Breast epithelium (tissue), 4 donors: Measurements from ENCODE around the gene LRRC40. TPM values are rescaled to one million over a fixed set of nuclear protein-coding genes. Genes with fewer than 3 reads are reported as not detected.
A peak's percentile ranks its signal among the peaks of the same experiment; 100 is the strongest.

Source experiments
- DNase-seq, 2 donors: peaks; one replicate each; pipeline ENCODE4 v3.0.0-alpha.2; 2019; ENCODE audit warnings: low spot score in 2 of 2
- H3K27ac ChIP-seq, 2 donors: fragments of 200-600 bp; sonication (generic) in 1 of 2; one replicate each; pipeline ENCODE4 v1.5.1; 2016 to 2019; ENCODE audit warnings: mild to moderate bottlenecking in 1 of 2
- H3K27me3 ChIP-seq, 2 donors: fragments of 200-600 bp; sonication (generic) in 1 of 2; one replicate each; pipeline versions ENCODE4 v1.5.1 to v1.6.0; 2017 to 2019; ENCODE audit warnings: control low read depth in 1 of 2, mild to moderate bottlenecking in 1 of 2
- H3K36me3 ChIP-seq: fragments of 200-600 bp; one replicate; pipeline ENCODE4 v1.5.1; 2019
- H3K4me1 ChIP-seq, 2 donors: fragments of 200-600 bp; sonication (generic); one replicate each; pipeline ENCODE4 v1.5.1; 2016 to 2019; ENCODE audit warnings: control low read depth in 1 of 2
- H3K4me3 ChIP-seq, 3 donors: fragments of 200-600 bp; sonication (generic); 1 replicate in 2 of 3; 2 replicates in 1 of 3; pipeline ENCODE4 v1.5.1; 2016 to 2019; ENCODE audit warnings: mild to moderate bottlenecking in 3 of 3, moderate library complexity in 2 of 3
- H3K9me3 ChIP-seq, 2 donors: fragments of 200-600 bp; sonication (generic) in 1 of 2; one replicate each; pipeline ENCODE4 v1.5.1; 2016 to 2019; ENCODE audit warnings: control low read depth in 1 of 2
- POLR2A ChIP-seq: fragments of 450-650 bp; IDR thresholded peaks from one replicate; pipeline ENCODE4 v1.6.1; 2016; ENCODE audit warnings: antibody characterized with exemption, mild to moderate bottlenecking, moderate library complexity
- POLR2AphosphoS5 ChIP-seq, 3 donors: sonication (generic); formaldehyde crosslinking; IDR thresholded peaks; one replicate each; pipeline ENCODE4 v1.6.1; 2017; ENCODE audit warnings: antibody characterized with exemption in 3 of 3
- intact Hi-C: fragments of 100-400 bp; cut with DNase I; formaldehyde crosslinking; loops from one replicate; pipeline ENCODE4 v1.15.1; 2023; ENCODE audit warnings: low total_unique reads
- total RNA-seq, 3 donors: library from RNA; depleted of rRNA; stranded (reverse); fragments of >200 nt; gene quantifications; one replicate each; pipeline ENCODE4 v1.1.0, GENCODE V29; 2016
- TF ChIP-seq, protein P1 (sequence below), 3 donors: fragments of 450-650 bp; IDR thresholded peaks; one replicate each; pipeline ENCODE4 v1.5.1; 2016 to 2017; ENCODE audit warnings: antibody characterized with exemption in 3 of 3, mild to moderate bottlenecking in 3 of 3, moderate library complexity in 3 of 3

Gene LRRC40
- 10 to 100 TPM; 13.9 to 22.1 (median 15.4) TPM for total RNA-seq

- H3K4me3 ChIP-seq = peak within 1 kb of the TSS; percentile 68 to 86 (median 84)
- TF ChIP-seq POLR2A (peak; percentile 66), POLR2AphosphoS5 (IDR thresholded peaks at IDR 0.05) (peak; percentile 88 to 94 (median 92))
- TF ChIP-seq, protein P1, sequence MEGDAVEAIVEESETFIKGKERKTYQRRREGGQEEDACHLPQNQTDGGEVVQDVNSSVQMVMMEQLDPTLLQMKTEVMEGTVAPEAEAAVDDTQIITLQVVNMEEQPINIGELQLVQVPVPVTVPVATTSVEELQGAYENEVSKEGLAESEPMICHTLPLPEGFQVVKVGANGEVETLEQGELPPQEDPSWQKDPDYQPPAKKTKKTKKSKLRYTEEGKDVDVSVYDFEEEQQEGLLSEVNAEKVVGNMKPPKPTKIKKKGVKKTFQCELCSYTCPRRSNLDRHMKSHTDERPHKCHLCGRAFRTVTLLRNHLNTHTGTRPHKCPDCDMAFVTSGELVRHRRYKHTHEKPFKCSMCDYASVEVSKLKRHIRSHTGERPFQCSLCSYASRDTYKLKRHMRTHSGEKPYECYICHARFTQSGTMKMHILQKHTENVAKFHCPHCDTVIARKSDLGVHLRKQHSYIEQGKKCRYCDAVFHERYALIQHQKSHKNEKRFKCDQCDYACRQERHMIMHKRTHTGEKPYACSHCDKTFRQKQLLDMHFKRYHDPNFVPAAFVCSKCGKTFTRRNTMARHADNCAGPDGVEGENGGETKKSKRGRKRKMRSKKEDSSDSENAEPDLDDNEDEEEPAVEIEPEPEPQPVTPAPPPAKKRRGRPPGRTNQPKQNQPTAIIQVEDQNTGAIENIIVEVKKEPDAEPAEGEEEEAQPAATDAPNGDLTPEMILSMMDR (IDR thresholded peaks at IDR 0.05) = no peak
- H3K27me3 ChIP-seq = no peaks in the 10 kb centered on the region
- DNase-seq = peak; percentile 92
- peaks cover 0 to 21% of the 10 kb centered on the region in 2 donors for H3K4me1 ChIP-seq
- H3K36me3 ChIP-seq = no peaks in the 10 kb centered on the region
- H3K9me3 ChIP-seq = no peaks in the 10 kb centered on the region
- H3K27ac ChIP-seq = peak within 1 kb of the TSS; percentile 93 to 95
- intact Hi-C loops = no loop called here
These were observed at the start of gene LRRC40 for GRCh38 chr1:70205434-70206118. Gene LRRC40 (minus strand): TSS chr1:70205579. CDS start chr1:70205540, 39 bp downstream.

DNA sequence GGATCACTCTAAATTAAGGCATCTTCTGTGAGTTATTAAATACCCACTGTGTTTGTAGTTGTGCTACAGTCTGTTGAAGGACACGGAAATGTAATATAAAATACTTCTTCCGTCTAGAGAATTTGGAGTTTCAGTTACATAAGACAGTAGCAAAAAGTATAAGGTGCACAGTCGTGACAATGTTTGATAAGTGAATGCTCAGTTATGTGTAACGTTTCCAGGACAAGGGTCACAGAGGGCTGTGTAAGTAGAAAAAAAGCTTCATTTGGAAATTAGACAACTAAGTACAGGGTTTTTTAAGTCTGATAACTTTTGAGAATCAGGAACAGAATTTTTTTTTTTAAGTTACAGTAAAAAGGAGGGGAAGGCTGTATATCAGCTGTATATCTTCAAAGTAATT lies 43.4 kb upstream of the LRRC40 start:
- no peak overlapping the region for H3K4me3 ChIP-seq
- H3K36me3 ChIP-seq = peaks cover 12% of the 10 kb centered on the region
- TF ChIP-seq, protein P1 (IDR thresholded peaks at IDR 0.05) = no peak
- no peak for TF ChIP-seq POLR2A
- no peak for TF ChIP-seq POLR2AphosphoS5 (IDR thresholded peaks at IDR 0.05)
- intact Hi-C loops = no loop called here
- H3K27me3 ChIP-seq = no peaks in the 10 kb centered on the region
- H3K4me1 ChIP-seq = no peaks in the 10 kb centered on the region
- H3K9me3 ChIP-seq = no peaks in the 10 kb centered on the region
- no peak overlapping the region for H3K27ac ChIP-seq
- DNase-seq = no peak

GRCh38 chr1:70247768-70248167 lies 42.4 kb upstream of the LRRC40 start:
- Histone ChIP-seq H3K4me1 (no peaks in the 10 kb centered on the region), H3K27me3 (no peaks in the 10 kb centered on the region), H3K27ac (no peak overlapping the region), H3K4me3 (no peak overlapping the region), H3K9me3 (no peaks in the 10 kb centered on the region), H3K36me3 (peaks cover 13% of the 10 kb centered on the region)
- no peak for DNase-seq
- intact Hi-C loops = no loop called here
- TF ChIP-seq POLR2AphosphoS5 (IDR thresholded peaks at IDR 0.05) (no peak), POLR2A (no peak)
- TF ChIP-seq, protein P1 (IDR thresholded peaks at IDR 0.05) = no peak

DNA sequence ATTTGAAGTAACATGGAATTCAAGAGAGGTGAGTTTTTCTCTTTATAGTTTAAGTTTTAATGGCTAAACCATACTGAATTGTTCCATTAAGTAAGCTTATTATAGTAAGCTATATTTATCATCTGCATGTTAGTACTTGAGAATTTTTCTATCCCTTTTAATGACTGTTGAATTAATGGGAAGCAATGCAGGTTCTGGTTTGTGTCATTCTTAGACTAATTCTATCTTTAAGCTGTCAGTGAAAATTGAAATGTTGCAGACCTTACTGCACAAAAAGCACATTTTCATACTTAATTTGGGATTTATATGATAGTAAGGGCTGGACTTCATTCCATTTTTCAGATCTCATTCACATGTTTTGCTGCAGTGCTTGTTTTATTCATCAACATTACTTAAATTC lies 41.7 kb upstream of the LRRC40 start:
- Histone ChIP-seq H3K4me1 (no peaks in the 10 kb centered on the region), H3K9me3 (no peaks in the 10 kb centered on the region), H3K27ac (no peak overlapping the region), H3K27me3 (no peaks in the 10 kb centered on the region), H3K36me3 (peaks cover 13% of the 10 kb centered on the region), H3K4me3 (no peak overlapping the region)
- DNase-seq = no peak
- TF ChIP-seq POLR2A (no peak), POLR2AphosphoS5 (IDR thresholded peaks at IDR 0.05) (no peak)
- TF ChIP-seq, protein P1 (IDR thresholded peaks at IDR 0.05) = no peak
- intact Hi-C loops = no loop called here

GRCh38 chr1:70239940-70240339 lies 34.6 kb upstream of the LRRC40 start:
- H3K36me3 ChIP-seq = peaks cover 14% of the 10 kb centered on the region
- no peak overlapping the region for H3K4me3 ChIP-seq
- intact Hi-C loops = no loop called here
- H3K27me3 ChIP-seq = no peaks in the 10 kb centered on the region
- no peak for DNase-seq
- no peaks in the 10 kb centered on the region for H3K4me1 ChIP-seq
- no peak for TF ChIP-seq POLR2A
- TF ChIP-seq, protein P1 (IDR thresholded peaks at IDR 0.05) = no peak
- TF ChIP-seq POLR2AphosphoS5 (IDR thresholded peaks at IDR 0.05) = no peak
- H3K27ac ChIP-seq = no peak overlapping the region
- H3K9me3 ChIP-seq = no peaks in the 10 kb centered on the region
